ENCODE data around the gene ALPP. TPM values are rescaled to one million over a fixed set of nuclear protein-coding genes. Genes with fewer than 3 reads are reported as not detected.
"Not testable (repeated sequence)": the region's sequence is repeated elsewhere in the genome, so short reads cannot be mapped to it uniquely, and the experiment has no call there.

Gene ALPP
- total RNA-seq, 1 donor from 2014 or later = not detected

DNA sequence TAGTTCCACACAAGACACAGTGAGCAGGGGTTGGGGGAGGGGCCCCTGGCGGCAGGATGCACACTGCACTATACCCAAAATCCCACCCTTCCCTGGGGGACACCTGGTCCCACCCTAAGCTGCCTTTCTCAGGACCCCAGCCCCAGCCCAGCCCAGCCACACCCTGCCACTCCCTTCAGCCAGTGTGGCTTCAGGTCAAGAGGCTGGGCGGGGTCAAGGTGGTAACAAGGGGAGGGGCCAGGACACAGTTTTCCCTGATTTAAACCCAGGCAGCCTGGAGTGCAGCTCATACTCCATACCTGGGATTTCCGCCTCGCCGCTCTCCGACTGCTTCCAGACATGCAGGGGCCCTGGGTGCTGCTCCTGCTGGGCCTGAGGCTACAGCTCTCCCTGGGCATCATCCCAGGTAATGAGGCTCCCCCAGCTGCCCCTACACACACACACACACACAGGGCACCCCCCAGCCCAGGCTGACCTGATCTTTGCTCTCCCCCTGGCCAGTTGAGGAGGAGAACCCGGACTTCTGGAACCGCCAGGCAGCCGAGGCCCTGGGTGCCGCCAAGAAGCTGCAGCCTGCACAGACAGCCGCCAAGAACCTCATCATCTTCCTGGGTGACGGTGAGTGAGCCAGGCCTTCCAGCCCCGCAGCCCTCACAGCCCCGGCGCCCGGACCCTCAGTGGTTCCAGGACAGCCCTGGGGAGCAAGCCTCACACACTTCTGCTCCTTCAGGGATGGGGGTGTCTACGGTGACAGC is 28.2 kb downstream of the ALPP start, which contains the start of gene ALPG:
Gene ALPG, plus strand, starts transcription at position 289 of the 755 bp plus-strand sequence. Its CDS starts 51 bp downstream, at position 340.
- Histone ChIP-seq H3K4me3 (no peak within 1 kb of the TSS), H3K4me2 (no peak within 1 kb of the TSS), H3F3A (ENCODE audit: low read depth) (no peaks in the 10 kb centered on the region), H2AFZ (replicated peaks) (no peak within 1 kb of the TSS), H3K27me3 (no peaks in the 10 kb centered on the region), H3K79me2 (ENCODE audit: low read depth) (no peaks in the 10 kb centered on the region), H3K4me1 (no peaks in the 10 kb centered on the region), H4K20me1 (ENCODE audit: low read depth) (no peaks in the 10 kb centered on the region), H3K36me3 (no peaks in the 10 kb centered on the region), H3K27ac (no peak within 1 kb of the TSS), H3K9ac (no peak within 1 kb of the TSS), H3K9me3 (ENCODE audit: low read depth) (no peaks in the 10 kb centered on the region)
- TF ChIP-seq EZH2 (IDR thresholded peaks at IDR 0.05) (no peak), EZH2phosphoT487 (IDR thresholded peaks at IDR 0.05) (no peak), CTCF (IDR thresholded peaks at IDR 0.05) (no peak)
- no peak for DNase-seq (ENCODE audit: low spot score)
- Mint-ChIP-seq H3K4me1 (peaks cover 4% of the 10 kb centered on the region), H3K27me3 (ENCODE audit: insufficient read depth, low read depth) (peaks cover 9% of the 10 kb centered on the region), H3K9me3 (no peaks in the 10 kb centered on the region), H3K4me3 (no peak within 1 kb of the TSS), H3K27ac (no peak within 1 kb of the TSS), H3K36me3 (no peaks in the 10 kb centered on the region)

GRCh38 chr2:232407428-232408150 is 29.0 kb downstream of the ALPP start:
- H3F3A ChIP-seq (ENCODE audit: low read depth); H3K4me1 Mint-ChIP-seq; H3K79me2 ChIP-seq (ENCODE audit: low read depth); H3K9me3 Mint-ChIP-seq; H3K27me3 ChIP-seq; H2AFZ ChIP-seq (replicated peaks); H3K9me3 ChIP-seq (ENCODE audit: low read depth); H3K4me3 ChIP-seq; H3K4me2 ChIP-seq; H3K27ac Mint-ChIP-seq; H3K4me1 ChIP-seq; H4K20me1 ChIP-seq (ENCODE audit: low read depth); H3K27me3 Mint-ChIP-seq (ENCODE audit: insufficient read depth, low read depth); H3K27ac ChIP-seq; H3K9ac ChIP-seq; H3K36me3 Mint-ChIP-seq; H3K36me3 ChIP-seq; H3K4me3 Mint-ChIP-seq; DNase-seq (ENCODE audit: low spot score): not testable (repeated sequence)

- H3K79me2 ChIP-seq (ENCODE audit: low read depth); H3K4me1 ChIP-seq; H3K27me3 Mint-ChIP-seq (ENCODE audit: insufficient read depth, low read depth); H3K9me3 Mint-ChIP-seq; H3K4me2 ChIP-seq; H3K27ac Mint-ChIP-seq; H3K4me1 Mint-ChIP-seq; H3K9me3 ChIP-seq (ENCODE audit: low read depth); H3K27me3 ChIP-seq; H3F3A ChIP-seq (ENCODE audit: low read depth); H3K36me3 Mint-ChIP-seq; H3K9ac ChIP-seq; H4K20me1 ChIP-seq (ENCODE audit: low read depth); H3K36me3 ChIP-seq; H3K4me3 Mint-ChIP-seq; H2AFZ ChIP-seq (replicated peaks); DNase-seq (ENCODE audit: low spot score); H3K4me3 ChIP-seq; H3K27ac ChIP-seq: not testable (repeated sequence)
These were observed 29.7 kb downstream of the ALPP start for GRCh38 chr2:232408269-232408668.

- H3K9me3 Mint-ChIP-seq; H3K27me3 ChIP-seq; H3F3A ChIP-seq (ENCODE audit: low read depth); DNase-seq (ENCODE audit: low spot score); H3K4me2 ChIP-seq; H3K4me3 Mint-ChIP-seq; H3K9me3 ChIP-seq (ENCODE audit: low read depth); H4K20me1 ChIP-seq (ENCODE audit: low read depth); H3K36me3 Mint-ChIP-seq; H3K4me3 ChIP-seq; H3K9ac ChIP-seq; H3K27ac ChIP-seq; H3K4me1 Mint-ChIP-seq; H2AFZ ChIP-seq (replicated peaks); H3K36me3 ChIP-seq; H3K79me2 ChIP-seq (ENCODE audit: low read depth); H3K27ac Mint-ChIP-seq; H3K4me1 ChIP-seq; H3K27me3 Mint-ChIP-seq (ENCODE audit: insufficient read depth, low read depth): not testable (repeated sequence)
These were observed 31.1 kb downstream of the ALPP start for GRCh38 chr2:232409617-232410016.

All from neural progenitor cell (in vitro differentiated cells).